Liver (tissue), 9 donors: ENCODE results near the gene MTHFD2L. TPM values are rescaled to one million over a fixed set of nuclear protein-coding genes. Genes with fewer than 3 reads are reported as not detected.

Experiments
- DNase-seq: peaks from one replicate; pipeline ENCODE4 v3.0.0-alpha.2; 2017; ENCODE audit warnings: low spot score
- H3K27ac ChIP-seq, 2 donors: one replicate each; pipeline ENCODE4 v1.7.0; 2013; ENCODE audit warnings: inconsistent platforms in 2 of 2, low read length in 2 of 2, control low read depth in 1 of 2, low read depth in 1 of 2, mild to moderate bottlenecking in 1 of 2
- H3K27me3 ChIP-seq, 4 donors: one replicate each; pipeline versions ENCODE4 v1.6.1 to v1.7.0; 2013; ENCODE audit warnings: low read length in 3 of 4, inconsistent platforms in 1 of 4, mild to moderate bottlenecking in 1 of 4, moderate library complexity in 1 of 4; ENCODE audit not compliant: control insufficient read depth in 4 of 4, insufficient read depth in 4 of 4
- H3K36me3 ChIP-seq, 4 donors: one replicate each; pipeline versions ENCODE4 v1.6.1 to v1.7.0; 2013; ENCODE audit warnings: low read length in 3 of 4, mild to moderate bottlenecking in 3 of 4, low read depth in 1 of 4, moderate library complexity in 1 of 4; ENCODE audit not compliant: control insufficient read depth in 4 of 4, insufficient read depth in 3 of 4
- H3K4me1 ChIP-seq, 4 donors: one replicate each; pipeline versions ENCODE4 v1.6.1 to v1.7.0; 2013; ENCODE audit warnings: low read length in 3 of 4, mild to moderate bottlenecking in 3 of 4, moderate library complexity in 1 of 4; ENCODE audit not compliant: control insufficient read depth in 4 of 4, insufficient read depth in 4 of 4
- H3K4me3 ChIP-seq, 3 donors: one replicate each; pipeline versions ENCODE4 v1.6.1 to v1.7.0; 2013; ENCODE audit warnings: low read length in 3 of 3, control low read depth in 1 of 3, low read depth in 1 of 3, mild to moderate bottlenecking in 1 of 3
- H3K9ac ChIP-seq, 2 donors: one replicate each; pipeline ENCODE4 v1.7.0; 2013; ENCODE audit warnings: low read length in 2 of 2, mild to moderate bottlenecking in 2 of 2, moderate library complexity in 2 of 2, control low read depth in 1 of 2, low read depth in 1 of 2
- H3K9me3 ChIP-seq, 4 donors: one replicate each; pipeline versions ENCODE4 v1.6.1 to v1.7.0; 2013; ENCODE audit warnings: low read length in 3 of 4; ENCODE audit not compliant: control insufficient read depth in 4 of 4
- ATF3 ChIP-seq: IDR thresholded peaks from 2 replicates; pipeline ENCODE4 v1.6.1; 2016; ENCODE audit warnings: antibody characterized with exemption
- CTCF ChIP-seq: fragments of 150-350 bp; IDR thresholded peaks from 2 replicates; pipeline ENCODE4 v1.5.1; 2017; ENCODE audit warnings: improper control_type of control experiment, low read depth, low read length; ENCODE audit not compliant: missing input control
- EGR1 ChIP-seq, 2 donors: IDR thresholded peaks; 2 replicates each; pipeline ENCODE4 v1.6.1; 2016 to 2018; ENCODE audit warnings: antibody characterized with exemption in 2 of 2, low read depth in 2 of 2
- FOXA1 ChIP-seq: IDR thresholded peaks from 2 replicates; pipeline ENCODE4 v1.6.1; 2016; ENCODE audit warnings: antibody characterized with exemption
- FOXA2 ChIP-seq: IDR thresholded peaks from 2 replicates; pipeline ENCODE4 v1.6.1; 2016; ENCODE audit warnings: antibody characterized with exemption
- GABPA ChIP-seq, 2 donors: IDR thresholded peaks in 1 of 2; conservative IDR thresholded peaks in 1 of 2; 2 replicates each; pipeline ENCODE4 v1.6.1; 2016; ENCODE audit warnings: antibody characterized with exemption in 2 of 2, mild to moderate bottlenecking in 1 of 2, moderate library complexity in 1 of 2
- HNF4A ChIP-seq, 2 donors: conservative IDR thresholded peaks; 2 replicates each; pipeline ENCODE4 v1.6.1; 2016; ENCODE audit warnings: antibody characterized with exemption in 2 of 2, mild to moderate bottlenecking in 2 of 2
- HNF4G ChIP-seq: IDR thresholded peaks from 2 replicates; pipeline ENCODE4 v1.6.1; 2016; ENCODE audit warnings: antibody characterized with exemption
- JUND ChIP-seq, 2 donors: IDR thresholded peaks; 2 replicates each; pipeline ENCODE4 v1.6.1; 2016; ENCODE audit warnings: antibody characterized with exemption in 2 of 2
- MAX ChIP-seq: IDR thresholded peaks from 2 replicates; pipeline ENCODE4 v1.6.1; 2016; ENCODE audit warnings: antibody characterized with exemption
- NR2F2 ChIP-seq: IDR thresholded peaks from 2 replicates; pipeline ENCODE4 v1.6.1; 2016; ENCODE audit warnings: antibody characterized with exemption
- RAD21 ChIP-seq, 2 donors: IDR thresholded peaks; 2 replicates each; pipeline ENCODE4 v1.6.1; 2016; ENCODE audit warnings: antibody characterized with exemption in 2 of 2, mild to moderate bottlenecking in 2 of 2
- REST ChIP-seq: IDR thresholded peaks from 2 replicates; pipeline ENCODE4 v1.6.1; 2016; ENCODE audit warnings: antibody characterized with exemption, mild to moderate bottlenecking
- RXRA ChIP-seq, 2 donors: IDR thresholded peaks; 2 replicates each; pipeline ENCODE4 v1.6.1; 2017 to 2018; ENCODE audit warnings: antibody characterized with exemption in 2 of 2, mild to moderate bottlenecking in 1 of 2
- SP1 ChIP-seq: IDR thresholded peaks from 2 replicates; pipeline ENCODE4 v1.6.1; 2018; ENCODE audit warnings: antibody characterized with exemption, mild to moderate bottlenecking
- TAF1 ChIP-seq: conservative IDR thresholded peaks from 2 replicates; pipeline ENCODE4 v1.6.1; 2016; ENCODE audit warnings: antibody characterized with exemption, mild to moderate bottlenecking
- YY1 ChIP-seq: IDR thresholded peaks from 2 replicates; pipeline ENCODE4 v1.6.1; 2016; ENCODE audit warnings: antibody characterized with exemption, mild to moderate bottlenecking
- ZBTB33 ChIP-seq: IDR thresholded peaks from 2 replicates; pipeline ENCODE4 v1.6.1; 2016; ENCODE audit warnings: antibody characterized with exemption
- WGBS: extraction: QIAGEN DNeasy Blood & Tissue Kit; methylation state at CpG from one replicate; pipeline ENCODE4 v1.1.7; 2013; 5-methylcytosine and 5-hydroxymethylcytosine counted together
- polyA plus RNA-seq, 2 donors: library from polyadenylated mRNA; stranded (reverse) in 1 of 2; unstranded in 1 of 2; fragments of 200-250 nt in 1 of 2; fragments of >200 nt in 1 of 2; fragmentation: Nextera tagmentation in 1 of 2; extraction: Ambion mirVana in 1 of 2; gene quantifications; one replicate each; pipeline versions ENCODE4 v1.2.1 to v1.2.3, GENCODE V29; 2013 to 2015
- total RNA-seq, 2 donors: library from RNA; depleted of rRNA; stranded (reverse); fragments of >200 nt; gene quantifications; one replicate each; pipeline ENCODE4 v1.2.3, GENCODE V29; 2014
- donor health status: healthy.
- donor health status: healthy.
- donor health status: healthy.
- donor health status: healthy.
- donor health status: healthy.

The MTHFD2L gene
- total and polyA plus RNA-seq, 4 donors, result 7.4 to 51.5 (median 31.1) TPM

GRCh38 chr4:74260036-74260435 is 102.1 kb downstream of the MTHFD2L start:
- no peaks in the 10 kb centered on the region for H3K9me3 ChIP-seq
- no peak overlapping the region for H3K27ac ChIP-seq
- no peaks in the 10 kb centered on the region for H3K4me1 ChIP-seq
- H3K36me3 ChIP-seq, result no peaks in the 10 kb centered on the region
- TF ChIP-seq GABPA (IDR thresholded peaks at IDR 0.05 in 1 of 2, conservative IDR thresholded peaks at IDR 0.05 in 1 of 2), result no peak
- TF ChIP-seq EGR1 (IDR thresholded peaks at IDR 0.05; ENCODE audit: low read depth in 2 of 2), result no peak
- TF ChIP-seq MAX, result no peak
- TF ChIP-seq REST, result no peak
- TF ChIP-seq FOXA1, result no peak
- no peak for TF ChIP-seq HNF4A (conservative IDR thresholded peaks at IDR 0.05)
- no peak for TF ChIP-seq SP1
- no peak for TF ChIP-seq CTCF
- no peak for TF ChIP-seq NR2F2
- TF ChIP-seq HNF4G, result no peak
- TF ChIP-seq RXRA (IDR thresholded peaks at IDR 0.05), result no peak
- TF ChIP-seq FOXA2, result no peak
- TF ChIP-seq YY1, result no peak
- no peak for TF ChIP-seq ZBTB33
- TF ChIP-seq RAD21 (IDR thresholded peaks at IDR 0.05), result no peak
- H3K27me3 ChIP-seq, result no peaks in the 10 kb centered on the region
- no peak overlapping the region for H3K4me3 ChIP-seq
- 93% methylated on average over 1 of the region's 1 CpG for WGBS
- DNase-seq, result no peak
- H3K9ac ChIP-seq, result no peak overlapping the region

GRCh38 chr4:74262522-74262921 is 104.6 kb downstream of the MTHFD2L start:
- no peaks in the 10 kb centered on the region for H3K27me3 ChIP-seq
- H3K4me3 ChIP-seq, result no peak overlapping the region
- no peak for DNase-seq

More at GRCh38 chr4:74262522-74262921, 104.6 kb downstream of the MTHFD2L start:
- H3K9ac ChIP-seq, result no peak overlapping the region
- no peaks in the 10 kb centered on the region for H3K36me3 ChIP-seq
- no peak overlapping the region for H3K27ac ChIP-seq
- H3K4me1 ChIP-seq, result no peaks in the 10 kb centered on the region
- H3K9me3 ChIP-seq, result no peaks in the 10 kb centered on the region
- no peak for TF ChIP-seq TAF1
- TF ChIP-seq HNF4G, result no peak
- no peak for TF ChIP-seq REST
- TF ChIP-seq JUND (IDR thresholded peaks at IDR 0.05), result no peak
- TF ChIP-seq RAD21 (IDR thresholded peaks at IDR 0.05), result no peak
- TF ChIP-seq HNF4A (conservative IDR thresholded peaks at IDR 0.05), result no peak
- no peak for TF ChIP-seq EGR1 (IDR thresholded peaks at IDR 0.05; ENCODE audit: low read depth in 2 of 2)
- no peak for TF ChIP-seq FOXA1
- TF ChIP-seq ATF3, result no peak
- no peak for TF ChIP-seq RXRA (IDR thresholded peaks at IDR 0.05)
- TF ChIP-seq CTCF, result no peak
- TF ChIP-seq FOXA2, result no peak
- TF ChIP-seq MAX, result no peak
